Measurements from ENCODE around the gene SCRT2.

Gene SCRT2

GRCh38 chr20:623021-623420, 52.6 kb downstream of the SCRT2 start:
- FAIRE-seq, result no peak

- FAIRE-seq, result no peak
These were observed 53.4 kb downstream of the SCRT2 start for GRCh38 chr20:622161-622560.

GRCh38 chr20:621125-621756, 54.4 kb downstream of the SCRT2 start:
- FAIRE-seq, result no peak

- FAIRE-seq, result no peak
These were observed 55.4 kb downstream of the SCRT2 start for GRCh38 chr20:620246-620645.

DNA sequence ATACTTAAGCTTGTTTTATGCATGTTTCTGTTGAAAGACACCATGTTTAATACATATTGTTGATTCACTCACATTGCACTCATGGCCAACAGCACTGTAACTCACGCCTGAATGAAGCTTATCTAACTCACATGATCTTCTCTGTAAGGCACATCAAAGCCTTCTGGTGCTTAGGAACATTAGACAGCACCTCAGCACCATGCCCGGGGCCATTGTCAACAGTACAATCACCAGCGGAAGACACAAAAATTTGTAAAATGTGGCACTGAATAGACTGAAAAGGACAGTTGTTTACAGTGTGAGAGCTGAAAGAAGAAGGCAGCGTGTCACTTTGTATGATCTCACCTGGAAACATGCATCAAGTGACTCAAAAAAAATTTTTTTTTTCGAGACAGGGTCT, 56.6 kb downstream of the SCRT2 start:
- FAIRE-seq, result no peak

GRCh38 chr20:617934-618690, 57.5 kb downstream of the SCRT2 start:
- no peak for FAIRE-seq

DNA sequence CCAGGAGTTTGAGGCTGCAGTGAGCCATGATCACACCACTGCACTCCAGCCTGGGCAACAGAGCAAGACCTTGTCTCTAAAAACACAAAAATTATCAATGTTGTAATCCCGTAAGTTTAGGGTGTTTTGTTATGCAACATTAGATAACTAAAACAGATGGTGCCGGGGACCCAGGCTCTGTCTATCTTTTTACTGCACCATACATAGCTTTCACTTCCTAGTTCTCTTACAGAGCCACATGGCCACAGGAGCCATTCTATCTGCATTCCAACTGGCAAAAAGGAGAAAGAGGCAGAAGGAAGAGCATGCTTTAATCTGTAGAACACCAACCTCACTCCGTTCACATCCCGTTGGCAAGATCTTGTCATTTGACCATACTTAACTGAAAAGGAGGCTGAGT, 60.1 kb downstream of the SCRT2 start:
- no peak for FAIRE-seq

DNA sequence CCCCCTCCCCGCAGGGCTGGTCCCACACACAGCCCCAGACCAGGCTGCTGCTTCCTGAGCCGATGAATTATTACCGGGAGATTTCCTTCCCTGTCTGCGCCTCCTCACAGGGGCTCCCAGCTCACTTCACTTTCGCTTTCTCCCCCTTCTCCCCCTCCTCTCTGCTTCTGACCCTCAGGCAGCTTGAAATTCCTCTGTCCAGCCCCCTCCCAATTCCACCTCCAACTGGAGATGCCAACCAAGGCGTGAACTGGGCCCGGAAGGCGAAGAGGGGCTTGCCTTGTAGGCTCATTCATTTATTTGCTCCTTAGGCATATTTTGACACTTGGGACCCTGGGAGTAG, 63.8 kb downstream of the SCRT2 start:
- FAIRE-seq, result no peak

All from colon (tissue), 2 donors.